ELR (cell line): ENCODE results near the gene MSLN.
A peak's percentile ranks its signal among the peaks of the same experiment; 100 is the strongest.

Experiments used
- DNase-seq: peaks from one replicate; pipeline ENCODE4 v3.0.0-alpha.2; 2015; ENCODE audit warnings: low read depth

MSLN gene

GRCh38 chr16:723695-724094 lies 36.8 kb upstream of the MSLN start:
- no peak for DNase-seq

- no peak for DNase-seq
Observed at GRCh38 chr16:724188-725040, 36.1 kb upstream of the MSLN start.

- no peak for DNase-seq
Observed at GRCh38 chr16:725041-725376, 35.5 kb upstream of the MSLN start.

- DNase-seq: no peak
Observed at GRCh38 chr16:725463-726187, 34.9 kb upstream of the MSLN start.

- no peak for DNase-seq
Observed at GRCh38 chr16:726188-726437, 34.4 kb upstream of the MSLN start.

- peak; percentile 52 for DNase-seq
Observed at GRCh38 chr16:726438-727290, 33.9 kb upstream of the MSLN start, which contains the start of the genes CCDC78 and HAGHL. Gene CCDC78 (minus strand): TSS chr16:726443. CDS start chr16:726367, 76 bp downstream. Gene HAGHL (plus strand): TSS chr16:727106. CDS start chr16:727510, 404 bp downstream.

- no peak for DNase-seq
Observed at GRCh38 chr16:727291-727977, 33.1 kb upstream of the MSLN start.

GRCh38 chr16:728131-728889 lies 32.2 kb upstream of the MSLN start:
- peak; percentile 81 for DNase-seq

- DNase-seq: no peak
Observed at GRCh38 chr16:728890-729744, 31.4 kb upstream of the MSLN start.

- no peak for DNase-seq
Observed at GRCh38 chr16:729768-730665, 30.5 kb upstream of the MSLN start.

- DNase-seq: no peak
Observed at GRCh38 chr16:730666-731509, 29.6 kb upstream of the MSLN start.

GRCh38 chr16:732332-732731 lies 28.2 kb upstream of the MSLN start:
- no peak for DNase-seq

GRCh38 chr16:732936-733335 lies 27.6 kb upstream of the MSLN start:
- DNase-seq: peak; percentile 54

GRCh38 chr16:733382-734207 lies 26.9 kb upstream of the MSLN start:
- peak; percentile 24 for DNase-seq

GRCh38 chr16:734208-734980 lies 26.1 kb upstream of the MSLN start:
- DNase-seq: no peak

GRCh38 chr16:734981-735881 lies 25.3 kb upstream of the MSLN start:
- no peak for DNase-seq
